Measurements from ENCODE around the gene CDK13.

The CDK13 gene

GRCh38 chr7:40033826-40034225 lies 83.8 kb downstream of the CDK13 start:
- Histone ChIP-seq H2AFZ (ENCODE audit: low read depth, low read length) (no peak overlapping the region), H3K27ac (ENCODE audit: low read length, poor library complexity, severe bottlenecking) (no peak overlapping the region), H3K23ac (ENCODE audit: low read length in 2 of 2) (no peak overlapping the region), H3K27me3 (ENCODE audit: control insufficient read depth in 1 of 2, insufficient read depth in 1 of 2, low read length in 2 of 2) (no peaks in the 10 kb centered on the region), H4K8ac (ENCODE audit: low read length) (no peak overlapping the region), H3K4me3 (ENCODE audit: insufficient read depth in 1 of 2, low read depth in 1 of 2, low read length in 2 of 2) (no peak overlapping the region), H2BK5ac (ENCODE audit: low read depth, low read length, poor library complexity, severe bottlenecking) (no peak overlapping the region), H2BK120ac (ENCODE audit: low read depth, low read length) (no peak overlapping the region), H3K4me1 (ENCODE audit: control insufficient read depth, insufficient read depth, low read depth, low read length) (no peaks in the 10 kb centered on the region), H4K91ac (ENCODE audit: low read length) (no peak overlapping the region), H2BK15ac (ENCODE audit: low read depth, poor library complexity, severe bottlenecking) (no peak overlapping the region), H3K79me1 (replicated peaks; ENCODE audit: low read length, poor library complexity, severe bottlenecking) (peaks cover 32% of the 10 kb centered on the region), H3K36me3 (ENCODE audit: control insufficient read depth in 1 of 2, insufficient read depth in 2 of 2, low read depth in 1 of 2, low read length in 2 of 2) (peaks cover 18 to 35% of the 10 kb centered on the region in 2 experiments), H3K14ac (ENCODE audit: low read length in 2 of 2) (no peak overlapping the region), H3K9me3 (ENCODE audit: control insufficient read depth, low read length) (peaks cover 10% of the 10 kb centered on the region), H3K18ac (ENCODE audit: low read depth in 1 of 2, low read length in 2 of 2) (no peak overlapping the region), H2BK12ac (ENCODE audit: low read length in 2 of 2) (no peak overlapping the region), H3K4me2 (ENCODE audit: low read length, poor library complexity, severe bottlenecking) (no peak overlapping the region), H3K9ac (ENCODE audit: low read length) (no peak overlapping the region), H3K4ac (ENCODE audit: low read depth in 1 of 2, low read length in 2 of 2) (no peak overlapping the region), H2AK5ac (ENCODE audit: low read length, severe bottlenecking) (no peak overlapping the region)
- DNase-seq: no peak
- 100% methylated on average over 1 of the region's 1 CpG for WGBS

GRCh38 chr7:40041456-40041855 lies 91.4 kb downstream of the CDK13 start:
- no peak overlapping the region for H2AFZ ChIP-seq (ENCODE audit: low read depth, low read length)
- H3K36me3 ChIP-seq (ENCODE audit: control insufficient read depth in 1 of 2, insufficient read depth in 2 of 2, low read depth in 1 of 2, low read length in 2 of 2): peaks cover 8 to 42% of the 10 kb centered on the region in 2 experiments
- H3K27me3 ChIP-seq (ENCODE audit: control insufficient read depth in 1 of 2, insufficient read depth in 1 of 2, low read length in 2 of 2): no peaks in the 10 kb centered on the region
- no peak overlapping the region for H3K14ac ChIP-seq (ENCODE audit: low read length in 2 of 2)
- no peak overlapping the region for H2BK120ac ChIP-seq (ENCODE audit: low read depth, low read length)
- H3K4ac ChIP-seq (ENCODE audit: low read depth in 1 of 2, low read length in 2 of 2): no peak overlapping the region
- WGBS: 100% methylated on average over 1 of the region's 2 CpGs
- H4K91ac ChIP-seq (ENCODE audit: low read length): no peak overlapping the region
- H3K79me1 ChIP-seq (replicated peaks; ENCODE audit: low read length, poor library complexity, severe bottlenecking): peaks cover 18% of the 10 kb centered on the region
- H3K9me3 ChIP-seq (ENCODE audit: control insufficient read depth, low read length): peaks cover 10% of the 10 kb centered on the region
- no peaks in the 10 kb centered on the region for H3K4me1 ChIP-seq (ENCODE audit: control insufficient read depth, insufficient read depth, low read depth, low read length)
- H4K8ac ChIP-seq (ENCODE audit: low read length): no peak overlapping the region
- no peak overlapping the region for H3K23ac ChIP-seq (ENCODE audit: low read length in 2 of 2)
- no peak overlapping the region for H3K4me3 ChIP-seq (ENCODE audit: insufficient read depth in 1 of 2, low read depth in 1 of 2, low read length in 2 of 2)
- H2BK5ac ChIP-seq (ENCODE audit: low read depth, low read length, poor library complexity, severe bottlenecking): no peak overlapping the region
- DNase-seq: no peak
- H3K18ac ChIP-seq (ENCODE audit: low read depth in 1 of 2, low read length in 2 of 2): no peak overlapping the region
- H3K27ac ChIP-seq (ENCODE audit: low read length, poor library complexity, severe bottlenecking): no peak overlapping the region
- no peak overlapping the region for H3K9ac ChIP-seq (ENCODE audit: low read length)
- no peak overlapping the region for H2BK12ac ChIP-seq (ENCODE audit: low read length in 2 of 2)
- H3K4me2 ChIP-seq (ENCODE audit: low read length, poor library complexity, severe bottlenecking): no peak overlapping the region
- no peak overlapping the region for H2AK5ac ChIP-seq (ENCODE audit: low read length, severe bottlenecking)
- H2BK15ac ChIP-seq (ENCODE audit: low read depth, poor library complexity, severe bottlenecking): no peak overlapping the region

- Histone ChIP-seq H2BK5ac (ENCODE audit: low read depth, low read length, poor library complexity, severe bottlenecking) (no peak overlapping the region), H3K4ac (ENCODE audit: low read depth in 1 of 2, low read length in 2 of 2) (no peak overlapping the region), H3K4me1 (ENCODE audit: control insufficient read depth, insufficient read depth, low read depth, low read length) (no peaks in the 10 kb centered on the region), H2BK15ac (ENCODE audit: low read depth, poor library complexity, severe bottlenecking) (no peak overlapping the region), H3K18ac (ENCODE audit: low read depth in 1 of 2, low read length in 2 of 2) (no peak overlapping the region), H3K4me3 (ENCODE audit: insufficient read depth in 1 of 2, low read depth in 1 of 2, low read length in 2 of 2) (no peak overlapping the region), H3K4me2 (ENCODE audit: low read length, poor library complexity, severe bottlenecking) (no peak overlapping the region), H3K27me3 (ENCODE audit: control insufficient read depth in 1 of 2, insufficient read depth in 1 of 2, low read length in 2 of 2) (no peaks in the 10 kb centered on the region), H2AFZ (ENCODE audit: low read depth, low read length) (no peak overlapping the region), H3K23ac (ENCODE audit: low read length in 2 of 2) (no peak overlapping the region), H4K91ac (ENCODE audit: low read length) (no peak overlapping the region), H3K36me3 (ENCODE audit: control insufficient read depth in 1 of 2, insufficient read depth in 2 of 2, low read depth in 1 of 2, low read length in 2 of 2) (peaks cover 8 to 32% of the 10 kb centered on the region in 2 experiments), H3K14ac (ENCODE audit: low read length in 2 of 2) (no peak overlapping the region), H2BK120ac (ENCODE audit: low read depth, low read length) (no peak overlapping the region), H3K9ac (ENCODE audit: low read length) (no peak overlapping the region), H2AK5ac (ENCODE audit: low read length, severe bottlenecking) (no peak overlapping the region), H3K9me3 (ENCODE audit: control insufficient read depth, low read length) (no peaks in the 10 kb centered on the region), H3K79me1 (replicated peaks; ENCODE audit: low read length, poor library complexity, severe bottlenecking) (peaks cover 17% of the 10 kb centered on the region), H4K8ac (ENCODE audit: low read length) (no peak overlapping the region), H3K27ac (ENCODE audit: low read length, poor library complexity, severe bottlenecking) (no peak overlapping the region), H2BK12ac (ENCODE audit: low read length in 2 of 2) (no peak overlapping the region)
- no CpG with 5 or more reads among the region's 2 CpGs for WGBS
- no peak for DNase-seq
Observed at GRCh38 chr7:40043164-40043563, 93.1 kb downstream of the CDK13 start.

DNA sequence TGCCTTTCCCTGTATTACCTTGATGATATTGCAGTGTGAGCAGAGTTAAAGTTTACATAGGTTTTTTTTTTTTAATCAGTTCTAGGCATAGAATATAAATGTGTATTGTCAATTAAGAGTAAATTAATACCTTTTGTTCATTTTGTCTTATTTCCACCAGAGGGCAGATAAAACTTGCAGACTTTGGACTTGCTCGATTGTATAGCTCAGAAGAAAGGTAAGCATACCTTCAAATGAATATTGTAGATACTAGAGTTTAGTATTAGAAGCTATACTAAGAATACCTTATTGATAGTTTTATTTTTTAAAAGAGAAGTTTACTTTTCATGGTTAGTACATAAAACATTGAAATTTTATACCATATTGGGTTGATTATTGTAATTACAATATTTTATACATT lies 97.6 kb downstream of the CDK13 start:
- Histone ChIP-seq H3K4me1 (ENCODE audit: control insufficient read depth, insufficient read depth, low read depth, low read length) (no peaks in the 10 kb centered on the region), H4K91ac (ENCODE audit: low read length) (no peak overlapping the region), H3K23ac (ENCODE audit: low read length in 2 of 2) (no peak overlapping the region), H3K36me3 (ENCODE audit: control insufficient read depth in 1 of 2, insufficient read depth in 2 of 2, low read depth in 1 of 2, low read length in 2 of 2) (peaks cover 5 to 27% of the 10 kb centered on the region in 2 experiments), H2AFZ (ENCODE audit: low read depth, low read length) (no peak overlapping the region), H3K27ac (ENCODE audit: low read length, poor library complexity, severe bottlenecking) (no peak overlapping the region), H2AK5ac (ENCODE audit: low read length, severe bottlenecking) (no peak overlapping the region), H4K8ac (ENCODE audit: low read length) (no peak overlapping the region), H3K27me3 (ENCODE audit: control insufficient read depth in 1 of 2, insufficient read depth in 1 of 2, low read length in 2 of 2) (no peaks in the 10 kb centered on the region), H2BK12ac (ENCODE audit: low read length in 2 of 2) (no peak overlapping the region), H3K9ac (ENCODE audit: low read length) (no peak overlapping the region), H3K14ac (ENCODE audit: low read length in 2 of 2) (no peak overlapping the region), H3K9me3 (ENCODE audit: control insufficient read depth, low read length) (no peaks in the 10 kb centered on the region), H3K18ac (ENCODE audit: low read depth in 1 of 2, low read length in 2 of 2) (no peak overlapping the region), H3K4ac (ENCODE audit: low read depth in 1 of 2, low read length in 2 of 2) (no peak overlapping the region), H3K4me3 (ENCODE audit: insufficient read depth in 1 of 2, low read depth in 1 of 2, low read length in 2 of 2) (no peak overlapping the region), H2BK15ac (ENCODE audit: low read depth, poor library complexity, severe bottlenecking) (no peak overlapping the region), H2BK120ac (ENCODE audit: low read depth, low read length) (no peak overlapping the region), H3K79me1 (replicated peaks; ENCODE audit: low read length, poor library complexity, severe bottlenecking) (peaks cover 14% of the 10 kb centered on the region), H2BK5ac (ENCODE audit: low read depth, low read length, poor library complexity, severe bottlenecking) (no peak overlapping the region), H3K4me2 (ENCODE audit: low read length, poor library complexity, severe bottlenecking) (no peak overlapping the region)
- DNase-seq: no peak
- no CpG with 5 or more reads among the region's 1 CpG for WGBS

All from mesenchymal stem cell (in vitro differentiated cells and primary cell).